ENCODE results near the gene KLHL42. TPM values are rescaled to one million over a fixed set of nuclear protein-coding genes. Genes with fewer than 3 reads are reported as not detected.

Gene KLHL42
- total and polyA plus RNA-seq, 9 of the 15 experiments (the other 6 are each of a cell fraction or from before 2014, with no cell fraction given) = 1.5 to 11.8 (median 9.6) TPM

DNA sequence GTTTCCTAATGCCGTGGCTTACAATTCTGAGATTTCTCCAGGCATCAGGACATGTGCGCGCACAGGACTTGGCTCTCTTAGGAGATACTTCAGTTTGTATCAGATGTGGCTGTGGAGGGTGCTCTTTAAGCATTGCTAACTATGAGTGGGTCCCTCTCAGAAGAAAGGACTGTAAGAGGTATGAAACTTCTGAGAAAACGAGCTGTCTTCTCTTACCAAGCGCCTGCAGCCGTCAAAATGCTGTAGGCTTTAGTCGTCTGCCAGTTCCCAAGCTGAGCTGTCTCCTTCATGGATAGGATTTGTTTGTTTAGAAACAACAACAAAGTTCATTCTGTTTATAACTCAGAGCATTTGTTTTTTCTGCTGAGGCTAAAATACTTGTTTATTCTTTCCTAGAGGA is 16.1 kb downstream of the KLHL42 start:
- CTCF ChIA-PET (ENCODE audit: low intra/inter-chr PET ratio) = no interaction called here
- no peak for FAIRE-seq
- no TSS peak for BruUV-seq (replicated peaks)

More for the DNA sequence above, 16.1 kb downstream of the KLHL42 start:
- H3K27me3 ChIP-seq (ENCODE audit: control insufficient read depth in 2 of 2, insufficient read depth in 2 of 2, low read length in 2 of 2) = no peaks in the 10 kb centered on the region
- no peak overlapping the region for H3K4me2 ChIP-seq (ENCODE audit: insufficient read depth, low read length)
- H3K4me1 ChIP-seq (replicated peaks in 1 of 2; ENCODE audit: control insufficient read depth in 2 of 2, insufficient read depth in 2 of 2, low read length in 2 of 2) = no peaks in the 10 kb centered on the region
- POLR2A ChIA-PET = interaction anchor here (1.6 kb wide), 1 partner anchor 9 kb away, joined by 4 read pairs; no protein-coding TSS in a partner anchor
- peaks cover 47% of the 10 kb centered on the region; the same call in 2 of the 3 replicates for H3K36me3 ChIP-seq (ENCODE audit: control insufficient read depth, insufficient read depth, low read length)
- WGBS (ENCODE audit: insufficient coverage, low coverage, missing lambda C conversion rate) = 80% methylated on average over 7 of the region's 7 CpGs
- no peaks in the 10 kb centered on the region for H3K79me2 ChIP-seq (ENCODE audit: control insufficient read depth, insufficient read depth, low read length)
- no peaks in the 10 kb centered on the region for H4K20me1 ChIP-seq (replicated peaks; ENCODE audit: control insufficient read depth, insufficient read depth, low read length)
- no peaks in the 10 kb centered on the region for H3K9me1 ChIP-seq (ENCODE audit: control insufficient read depth, insufficient read depth, low read length)
- ATAC-seq (no peak), DNase-seq (ENCODE audit: extremely low read depth in 1 of 4, low spot score in 3 of 4) (no peak)
- TF ChIP-seq SAP30 (IDR thresholded peaks at IDR 0.05; ENCODE audit: borderline replicate concordance, insufficient read depth, low read depth, low read length, poor library complexity, severe bottlenecking) = no peak
- no peak for TF ChIP-seq POLR2G (IDR thresholded peaks at IDR 0.05; ENCODE audit: low read depth, low read length)
- no peak for TF ChIP-seq SOX6 (IDR thresholded peaks at IDR 0.05)
- TF ChIP-seq, protein P1, sequence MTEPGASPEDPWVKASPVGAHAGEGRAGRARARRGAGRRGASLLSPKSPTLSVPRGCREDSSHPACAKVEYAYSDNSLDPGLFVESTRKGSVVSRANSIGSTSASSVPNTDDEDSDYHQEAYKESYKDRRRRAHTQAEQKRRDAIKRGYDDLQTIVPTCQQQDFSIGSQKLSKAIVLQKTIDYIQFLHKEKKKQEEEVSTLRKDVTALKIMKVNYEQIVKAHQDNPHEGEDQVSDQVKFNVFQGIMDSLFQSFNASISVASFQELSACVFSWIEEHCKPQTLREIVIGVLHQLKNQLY (CRISPR knock-in tag; conservative IDR thresholded peaks at IDR 0.05) = no peak
- TF ChIP-seq, protein P2, sequence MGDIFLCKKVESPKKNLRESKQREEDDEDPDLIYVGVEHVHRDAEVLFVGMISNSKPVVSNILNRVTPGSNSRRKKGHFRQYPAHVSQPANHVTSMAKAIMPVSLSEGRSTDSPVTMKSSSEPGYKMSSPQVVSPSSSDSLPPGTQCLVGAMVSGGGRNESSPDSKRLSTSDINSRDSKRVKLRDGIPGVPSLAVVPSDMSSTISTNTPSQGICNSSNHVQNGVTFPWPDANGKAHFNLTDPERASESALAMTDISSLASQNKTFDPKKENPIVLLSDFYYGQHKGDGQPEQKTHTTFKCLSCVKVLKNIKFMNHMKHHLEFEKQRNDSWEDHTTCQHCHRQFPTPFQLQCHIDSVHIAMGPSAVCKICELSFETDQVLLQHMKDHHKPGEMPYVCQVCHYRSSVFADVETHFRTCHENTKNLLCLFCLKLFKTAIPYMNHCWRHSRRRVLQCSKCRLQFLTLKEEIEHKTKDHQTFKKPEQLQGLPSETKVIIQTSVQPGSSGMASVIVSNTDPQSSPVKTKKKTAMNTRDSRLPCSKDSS (IDR thresholded peaks at IDR 0.05; ENCODE audit: low read depth, partially characterized antibody) = no peak
- TF ChIP-seq BCOR (IDR thresholded peaks at IDR 0.05) = no peak
- TF ChIP-seq, protein P3, sequence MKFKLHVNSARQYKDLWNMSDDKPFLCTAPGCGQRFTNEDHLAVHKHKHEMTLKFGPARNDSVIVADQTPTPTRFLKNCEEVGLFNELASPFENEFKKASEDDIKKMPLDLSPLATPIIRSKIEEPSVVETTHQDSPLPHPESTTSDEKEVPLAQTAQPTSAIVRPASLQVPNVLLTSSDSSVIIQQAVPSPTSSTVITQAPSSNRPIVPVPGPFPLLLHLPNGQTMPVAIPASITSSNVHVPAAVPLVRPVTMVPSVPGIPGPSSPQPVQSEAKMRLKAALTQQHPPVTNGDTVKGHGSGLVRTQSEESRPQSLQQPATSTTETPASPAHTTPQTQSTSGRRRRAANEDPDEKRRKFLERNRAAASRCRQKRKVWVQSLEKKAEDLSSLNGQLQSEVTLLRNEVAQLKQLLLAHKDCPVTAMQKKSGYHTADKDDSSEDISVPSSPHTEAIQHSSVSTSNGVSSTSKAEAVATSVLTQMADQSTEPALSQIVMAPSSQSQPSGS (CRISPR knock-in tag; IDR thresholded peaks at IDR 0.05) = no peak
- no peak for TF ChIP-seq ZNF253 (CRISPR knock-in tag; conservative IDR thresholded peaks at IDR 0.05)
- no peak for TF ChIP-seq ZNF316 (IDR thresholded peaks at IDR 0.05)
- TF ChIP-seq, protein P4, sequence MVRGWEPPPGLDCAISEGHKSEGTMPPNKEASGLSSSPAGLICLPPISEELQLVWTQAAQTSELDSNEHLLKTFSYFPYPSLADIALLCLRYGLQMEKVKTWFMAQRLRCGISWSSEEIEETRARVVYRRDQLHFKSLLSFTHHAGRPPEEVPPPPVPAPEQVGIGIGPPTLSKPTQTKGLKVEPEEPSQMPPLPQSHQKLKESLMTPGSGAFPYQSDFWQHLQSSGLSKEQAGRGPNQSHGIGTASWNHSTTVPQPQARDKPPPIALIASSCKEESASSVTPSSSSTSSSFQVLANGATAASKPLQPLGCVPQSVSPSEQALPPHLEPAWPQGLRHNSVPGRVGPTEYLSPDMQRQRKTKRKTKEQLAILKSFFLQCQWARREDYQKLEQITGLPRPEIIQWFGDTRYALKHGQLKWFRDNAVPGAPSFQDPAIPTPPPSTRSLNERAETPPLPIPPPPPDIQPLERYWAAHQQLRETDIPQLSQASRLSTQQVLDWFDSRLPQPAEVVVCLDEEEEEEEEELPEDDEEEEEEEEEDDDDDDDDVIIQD (CRISPR knock-in tag; IDR thresholded peaks at IDR 0.05) = no peak
- no peak for TF ChIP-seq SP1 (CRISPR knock-in tag; IDR thresholded peaks at IDR 0.05)
- no peak for TF ChIP-seq NR2C1 (IDR thresholded peaks at IDR 0.05)
- no peak for TF ChIP-seq NR2C1 (tag; IDR thresholded peaks at IDR 0.05)
- no peak overlapping the region for H3K9ac ChIP-seq (ENCODE audit: insufficient read depth in 1 of 2, low read depth in 2 of 2, low read length in 2 of 2)
- in situ Hi-C loops (cut with MboI) = no loop called here
- no peak overlapping the region for H3K27ac ChIP-seq (ENCODE audit: extremely low read depth, low read depth, low read length)
- no peak overlapping the region for H3K4me3 ChIP-seq
- H3K9me3 ChIP-seq (replicated peaks; ENCODE audit: control insufficient read depth, insufficient read depth, low read depth, low read length) = no peaks in the 10 kb centered on the region
- intact Hi-C loops (cut with micrococcal nuclease) = no loop called here
- no peak overlapping the region for H2AFZ ChIP-seq (ENCODE audit: low read depth, low read length)

All from K562 (cell line).